KMS-11 (cell line): ENCODE results near the gene PPP1R13B.

ENCODE experiments used
- H2AFZ ChIP-seq: fragments of 200-600 bp; sonication (generic); 2 replicates; pipeline ENCODE4 v1.6.1; 2016; ENCODE audit warnings: antibody characterized with exemption, mixed run types, low read depth
- H3K27ac ChIP-seq: fragments of 200-600 bp; sonication (generic); 2 replicates; pipeline ENCODE4 v1.6.1; 2016; ENCODE audit warnings: mild to moderate bottlenecking, mixed run types
- H3K27me3 ChIP-seq: fragments of 200-600 bp; sonication (generic); 2 replicates; pipeline ENCODE4 v1.6.1; 2017; ENCODE audit warnings: mild to moderate bottlenecking, low read depth, mixed run types, moderate library complexity; ENCODE audit not compliant: insufficient read depth
- H3K36me3 ChIP-seq: fragments of 200-600 bp; sonication (generic); 2 replicates; pipeline ENCODE4 v1.6.1; 2017; ENCODE audit warnings: mild to moderate bottlenecking, mixed run types; ENCODE audit not compliant: insufficient read depth
- H3K4me1 ChIP-seq: fragments of 200-600 bp; sonication (generic); 2 replicates; pipeline ENCODE4 v1.6.1; 2016; ENCODE audit warnings: mild to moderate bottlenecking, low read depth, mixed run types; ENCODE audit not compliant: poor library complexity, severe bottlenecking
- H3K4me2 ChIP-seq: fragments of 200-600 bp; sonication (generic); 2 replicates; pipeline ENCODE4 v1.7.0; 2016; ENCODE audit warnings: mild to moderate bottlenecking, mixed run types
- H3K4me3 ChIP-seq: fragments of 200-600 bp; sonication (generic); IDR thresholded peaks from 2 replicates; pipeline ENCODE4 v1.6.1; 2017; ENCODE audit warnings: low read depth, low read length, mixed read lengths; ENCODE audit not compliant: insufficient read depth
- H3K79me2 ChIP-seq: fragments of 200-600 bp; sonication (generic); 2 replicates; pipeline ENCODE4 v1.6.1; 2016; ENCODE audit warnings: low read depth, mixed run types; ENCODE audit not compliant: insufficient read depth
- H3K9ac ChIP-seq: fragments of 200-600 bp; sonication (generic); 2 replicates; pipeline ENCODE4 v1.6.1; 2016; ENCODE audit warnings: mild to moderate bottlenecking, mixed run types
- H4K20me1 ChIP-seq: fragments of 200-600 bp; sonication (generic); 2 replicates; pipeline ENCODE4 v1.6.1; 2016; ENCODE audit warnings: mild to moderate bottlenecking, mixed run types; ENCODE audit not compliant: insufficient read depth
- CTCF ChIP-seq: fragments of 200-600 bp; sonication (generic); conservative IDR thresholded peaks from 2 replicates; pipeline ENCODE4 v1.6.1; 2017; ENCODE audit warnings: low read depth, mild to moderate bottlenecking, antibody characterized with exemption, low read length, moderate library complexity, mixed read lengths

The PPP1R13B gene

GRCh38 chr14:103773521-103773920 is 73.9 kb downstream of the PPP1R13B start:
- no peak overlapping the region for H3K9ac ChIP-seq
- H2AFZ ChIP-seq: no peak overlapping the region
- H3K79me2 ChIP-seq: no peaks in the 10 kb centered on the region
- no peak overlapping the region for H3K4me3 ChIP-seq
- no peak overlapping the region for H3K4me2 ChIP-seq
- no peaks in the 10 kb centered on the region for H3K4me1 ChIP-seq
- no peak overlapping the region for H3K27ac ChIP-seq
- no peak for TF ChIP-seq CTCF
- H4K20me1 ChIP-seq: no peaks in the 10 kb centered on the region
- H3K36me3 ChIP-seq: no peaks in the 10 kb centered on the region
- H3K27me3 ChIP-seq: no peaks in the 10 kb centered on the region

- no peak overlapping the region for H3K27ac ChIP-seq
- H3K36me3 ChIP-seq: no peaks in the 10 kb centered on the region
- no peak overlapping the region for H3K4me3 ChIP-seq
- H4K20me1 ChIP-seq: no peaks in the 10 kb centered on the region
- TF ChIP-seq CTCF: no peak
- no peak overlapping the region for H3K4me2 ChIP-seq
- H3K27me3 ChIP-seq: no peaks in the 10 kb centered on the region
- no peaks in the 10 kb centered on the region for H3K79me2 ChIP-seq
- H2AFZ ChIP-seq: no peak overlapping the region
- H3K9ac ChIP-seq: no peak overlapping the region
- no peaks in the 10 kb centered on the region for H3K4me1 ChIP-seq
These were observed 75.2 kb downstream of the PPP1R13B start for GRCh38 chr14:103772078-103772712.

GRCh38 chr14:103770902-103771301 is 76.5 kb downstream of the PPP1R13B start:
- Histone ChIP-seq H3K4me2 (no peak overlapping the region), H3K9ac (no peak overlapping the region), H2AFZ (no peak overlapping the region), H4K20me1 (no peaks in the 10 kb centered on the region), H3K27ac (no peak overlapping the region), H3K79me2 (no peaks in the 10 kb centered on the region), H3K4me1 (no peaks in the 10 kb centered on the region), H3K36me3 (no peaks in the 10 kb centered on the region), H3K4me3 (no peak overlapping the region), H3K27me3 (no peaks in the 10 kb centered on the region)
- no peak for TF ChIP-seq CTCF

GRCh38 chr14:103770500-103770899 is 76.9 kb downstream of the PPP1R13B start:
- H3K9ac ChIP-seq: no peak overlapping the region
- H3K4me1 ChIP-seq: no peaks in the 10 kb centered on the region
- H3K4me3 ChIP-seq: no peak overlapping the region
- no peak overlapping the region for H2AFZ ChIP-seq
- H4K20me1 ChIP-seq: no peaks in the 10 kb centered on the region
- H3K4me2 ChIP-seq: no peak overlapping the region
- no peak for TF ChIP-seq CTCF
- H3K27me3 ChIP-seq: no peaks in the 10 kb centered on the region
- H3K79me2 ChIP-seq: no peaks in the 10 kb centered on the region
- H3K36me3 ChIP-seq: no peaks in the 10 kb centered on the region
- no peak overlapping the region for H3K27ac ChIP-seq
